NCI-H1417 treated with DMSO at 0.1 percent for 48 hours (cell line): ENCODE results near the gene ANGPTL2.

Experiments used
- DNase-seq: peaks from one replicate; lab custom pipeline; 2025; lab: John Stamatoyannopoulos, UW

Gene ANGPTL2

GRCh38 chr9:127075624-127076372 lies 46.6 kb downstream of the ANGPTL2 start:
- no peak for DNase-seq

DNA sequence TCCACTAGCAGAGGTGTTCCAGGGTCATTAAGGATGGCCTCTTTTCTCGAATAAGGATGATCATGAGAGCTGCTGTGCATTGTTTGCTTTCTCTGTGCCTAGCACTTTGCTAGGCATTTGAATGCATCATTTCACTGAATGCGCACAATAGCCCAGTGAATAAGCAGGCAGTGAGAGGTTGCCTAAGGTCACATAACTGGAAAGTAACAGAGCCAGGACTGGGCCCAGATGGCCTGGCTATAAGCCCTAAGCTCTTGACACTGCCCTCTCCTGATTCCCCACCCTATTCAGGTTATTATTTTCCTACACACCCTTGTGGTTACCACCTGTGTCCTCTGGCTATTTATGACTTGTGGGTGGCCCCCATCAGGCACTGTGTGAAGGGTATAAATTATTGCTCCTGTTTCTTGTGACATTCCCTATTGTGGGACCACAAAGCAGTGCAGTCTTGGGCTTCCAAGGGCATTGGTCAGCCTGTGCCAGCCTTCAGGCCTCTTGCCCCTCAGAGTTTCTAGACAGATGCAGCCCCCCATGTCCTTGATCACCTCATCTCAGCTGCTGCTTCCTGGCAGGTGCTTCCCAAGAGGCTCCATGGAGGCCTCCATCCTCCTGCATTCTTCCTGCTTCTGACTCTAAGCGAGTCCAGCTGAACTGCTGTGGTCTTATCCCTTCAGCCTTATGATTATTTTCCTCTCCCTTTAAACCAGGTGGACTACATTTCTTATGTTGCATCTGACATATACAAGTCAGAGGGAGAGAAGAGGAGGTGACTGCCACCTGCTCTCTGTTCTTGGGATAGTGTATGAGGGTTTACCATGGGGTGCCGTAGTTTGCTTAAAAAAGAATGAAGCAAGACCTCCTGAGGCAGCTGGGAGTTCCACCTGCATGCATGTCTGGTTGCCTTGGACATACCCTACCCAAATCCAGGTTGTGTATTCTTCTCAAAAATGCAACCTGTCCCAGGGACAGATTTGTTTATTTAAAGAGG lies 47.6 kb downstream of the ANGPTL2 start:
- DNase-seq: no peak

DNA sequence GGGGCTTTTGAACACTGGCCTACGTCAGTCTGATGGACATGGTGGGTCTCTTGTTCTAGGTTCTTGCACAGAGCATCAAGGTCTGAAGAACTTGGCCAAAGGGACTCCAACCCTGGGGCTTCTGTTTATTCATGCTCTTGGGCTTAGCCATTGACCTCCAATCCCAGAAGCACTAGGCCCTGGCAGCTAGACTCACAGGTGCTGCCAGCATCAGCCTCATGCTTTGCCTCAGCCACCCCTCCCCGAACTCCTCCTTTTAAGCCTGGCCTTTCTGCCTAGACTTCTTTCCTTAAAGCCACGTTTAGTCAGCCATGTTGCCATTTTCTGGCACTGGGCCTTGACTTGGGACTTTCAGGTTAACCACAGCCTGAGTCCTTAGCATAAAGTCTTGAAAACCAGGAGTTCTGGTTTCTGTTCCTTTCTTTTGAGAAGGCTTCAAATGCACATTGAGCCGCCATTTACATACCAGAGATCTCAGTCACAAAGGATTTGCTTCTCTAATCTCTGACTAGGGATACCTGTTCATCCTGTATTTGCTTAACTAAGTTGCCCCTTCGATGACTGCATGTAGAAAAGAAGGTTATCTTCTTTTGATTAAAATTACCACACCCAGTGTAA lies 54.7 kb downstream of the ANGPTL2 start:
- no peak for DNase-seq

DNA sequence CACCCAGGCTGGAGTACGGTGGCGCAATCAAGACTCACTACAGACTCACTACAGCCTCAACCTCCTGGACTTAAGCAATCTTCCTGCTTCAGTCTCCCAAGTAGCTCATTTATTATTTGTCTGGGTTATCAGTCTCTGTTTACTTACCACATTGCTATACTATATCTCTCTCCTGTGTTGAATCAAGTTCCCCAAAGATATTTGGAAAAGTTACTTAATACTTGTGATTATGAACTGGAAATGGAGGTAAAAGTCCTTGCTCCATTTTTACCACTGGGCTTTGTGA lies 55.6 kb downstream of the ANGPTL2 start:
- no peak for DNase-seq

DNA sequence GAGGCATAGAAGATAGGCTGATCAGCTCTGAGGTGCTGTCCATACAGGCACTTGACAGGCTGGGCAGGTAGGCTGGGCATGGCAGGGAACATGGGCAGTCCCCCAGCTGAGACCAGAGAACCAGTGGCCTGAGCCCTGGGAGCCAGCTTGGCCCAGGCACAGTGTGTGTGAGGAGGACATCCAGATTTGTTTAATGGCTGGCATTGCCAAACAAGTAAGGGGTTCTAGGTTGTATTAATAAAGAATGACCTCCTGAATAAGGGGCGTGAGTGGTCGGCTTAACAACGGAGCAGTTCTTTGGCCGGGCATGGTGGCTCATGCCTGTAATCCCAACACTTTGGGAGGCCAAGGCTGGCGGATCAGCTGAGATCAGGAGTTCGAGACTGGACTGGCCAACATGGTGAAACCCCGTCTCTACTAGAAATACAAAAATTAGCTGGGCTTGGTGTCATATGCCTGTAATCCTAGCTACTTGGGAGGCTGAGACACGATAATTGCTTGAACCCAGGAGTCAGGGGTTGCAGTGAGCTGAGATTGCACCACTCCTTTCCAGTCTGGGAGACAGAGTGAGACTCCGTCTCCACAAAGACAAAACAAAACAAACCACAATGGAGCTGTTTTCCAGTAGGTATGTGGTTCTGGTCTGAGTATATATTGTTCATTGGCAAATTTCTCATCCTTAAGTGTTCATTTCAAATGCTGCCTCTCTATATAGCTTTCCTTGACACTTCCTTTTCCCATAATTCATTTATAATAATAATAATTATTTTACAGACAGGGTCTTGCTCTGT lies 56.2 kb downstream of the ANGPTL2 start:
- no peak for DNase-seq

DNA sequence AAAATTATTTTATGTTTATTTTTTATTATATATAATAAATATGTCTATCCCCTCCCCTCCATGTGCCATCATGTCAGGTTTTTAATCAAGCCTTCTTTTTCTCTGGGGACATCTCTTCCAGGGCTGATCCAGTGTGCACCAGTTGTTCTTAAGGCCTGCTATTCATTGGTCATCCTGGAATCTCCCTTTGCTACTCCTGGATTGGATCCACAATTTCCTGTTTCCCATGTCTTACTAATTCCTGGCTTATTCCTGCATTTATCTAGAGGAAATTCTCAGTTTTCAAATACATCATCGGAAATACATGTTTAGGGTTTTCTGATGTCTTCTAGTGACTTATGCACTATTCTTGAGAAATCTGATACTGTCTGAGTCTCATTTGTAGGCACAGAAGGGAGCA lies 56.8 kb downstream of the ANGPTL2 start:
- no peak for DNase-seq

GRCh38 chr9:127064335-127064734 lies 58.1 kb downstream of the ANGPTL2 start:
- DNase-seq: no peak

DNA sequence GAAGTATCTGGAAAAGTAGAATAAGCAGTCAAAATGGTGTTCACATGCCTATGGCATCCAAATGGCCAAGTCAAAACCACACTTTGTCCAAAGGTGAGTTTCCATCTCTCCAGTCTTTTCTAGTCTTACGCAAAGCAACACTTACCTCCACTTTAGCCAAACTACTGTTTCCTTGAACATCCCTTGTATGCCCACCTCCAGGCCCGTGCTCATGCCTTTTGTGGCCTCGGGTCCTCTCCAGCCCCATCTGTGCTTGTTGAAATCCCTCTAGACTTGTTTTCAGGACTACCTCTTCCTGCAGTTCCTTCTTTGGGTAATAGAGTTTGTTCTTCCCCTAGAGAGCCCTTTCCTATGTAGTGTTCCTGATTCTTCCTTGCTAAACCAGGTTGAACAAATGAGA lies 61.0 kb downstream of the ANGPTL2 start:
- DNase-seq: no peak

DNA sequence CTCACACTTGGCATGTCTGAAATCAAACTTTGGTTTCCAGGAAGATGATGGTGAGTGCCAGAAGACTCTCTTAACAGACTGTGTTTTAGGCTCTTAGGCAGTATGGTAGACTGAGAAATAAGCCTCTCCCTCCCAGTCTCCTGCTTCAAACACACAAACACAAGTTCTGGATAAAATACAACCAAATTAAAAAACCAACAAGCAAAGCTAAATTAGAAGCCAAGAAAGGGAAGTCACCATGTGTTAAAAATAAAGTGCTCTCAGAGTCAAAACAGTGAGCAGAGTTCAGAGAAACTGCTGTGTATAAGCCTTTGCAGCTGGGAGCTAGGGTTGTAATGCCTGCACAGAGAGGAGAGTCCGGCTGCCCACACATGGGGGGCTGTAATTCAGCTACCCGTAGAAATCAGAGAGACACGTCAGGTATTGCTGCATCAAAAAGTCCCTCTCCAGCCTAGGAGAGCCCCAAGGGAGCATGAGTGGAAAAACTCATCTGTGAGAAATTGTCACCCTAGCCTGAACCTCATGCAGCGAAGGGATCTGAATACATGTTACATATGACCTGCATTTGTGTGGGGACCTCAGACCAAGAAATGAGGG lies 62.6 kb downstream of the ANGPTL2 start:
- no peak for DNase-seq

- no peak for DNase-seq
Observed at GRCh38 chr9:127059030-127059429, 63.4 kb downstream of the ANGPTL2 start.

GRCh38 chr9:127058645-127059021 lies 63.8 kb downstream of the ANGPTL2 start:
- DNase-seq: no peak

DNA sequence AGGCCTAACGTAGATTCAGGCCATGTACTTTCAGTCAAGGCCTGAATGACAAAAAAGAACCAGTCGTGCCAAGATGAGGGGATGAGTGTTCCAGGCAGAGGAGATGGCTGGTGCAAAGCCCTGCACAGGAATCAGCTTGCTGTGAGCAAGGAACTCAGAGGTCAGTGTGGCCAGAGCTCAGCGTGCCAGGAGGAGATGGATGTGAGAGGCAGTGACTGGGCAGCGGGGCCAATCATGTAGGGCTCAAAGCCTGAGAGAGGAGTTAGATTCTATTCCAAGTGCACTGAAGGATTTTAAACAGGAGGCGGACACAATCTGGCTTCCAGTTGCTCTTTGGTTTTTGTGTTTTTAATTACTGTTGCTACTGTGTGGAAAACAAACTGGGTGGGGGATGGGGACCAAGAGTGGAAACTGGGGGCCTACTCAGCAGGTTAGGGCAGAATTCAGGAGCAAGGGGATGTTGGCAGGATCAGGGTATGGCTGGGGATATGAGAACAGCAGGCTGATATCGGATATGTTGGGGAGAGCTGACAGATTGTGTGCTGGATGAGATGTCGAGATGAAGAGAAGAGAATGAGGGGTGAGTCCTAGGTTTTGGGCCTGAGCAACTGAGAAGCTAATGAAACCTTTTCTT lies 64.3 kb downstream of the ANGPTL2 start:
- no peak for DNase-seq

DNA sequence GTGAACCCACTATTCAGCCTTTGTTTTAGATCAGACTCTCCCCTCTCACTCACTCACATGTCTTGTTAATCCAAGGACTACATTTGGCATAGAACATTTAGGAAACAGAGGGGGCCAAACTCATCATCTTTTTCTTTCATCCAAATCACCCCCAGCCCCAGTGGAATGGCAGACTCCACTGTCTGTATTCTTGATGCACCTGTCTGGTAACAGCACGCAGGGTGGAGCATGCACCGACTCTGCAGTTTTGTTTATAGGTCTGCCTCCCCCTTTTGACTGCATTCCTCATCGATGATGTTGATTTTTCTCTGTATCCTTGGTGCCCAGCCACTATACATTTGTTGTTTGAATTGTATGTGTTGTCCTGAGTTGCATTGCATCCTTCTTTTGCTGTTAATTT lies 66.0 kb downstream of the ANGPTL2 start:
- DNase-seq: no peak

GRCh38 chr9:127055745-127056402 lies 66.6 kb downstream of the ANGPTL2 start:
- DNase-seq: no peak

- DNase-seq: no peak
Observed at GRCh38 chr9:127053960-127054359, 68.5 kb downstream of the ANGPTL2 start.

GRCh38 chr9:127053057-127053821 lies 69.2 kb downstream of the ANGPTL2 start:
- DNase-seq: no peak

GRCh38 chr9:127051881-127052595 lies 70.4 kb downstream of the ANGPTL2 start:
- DNase-seq: no peak

DNA sequence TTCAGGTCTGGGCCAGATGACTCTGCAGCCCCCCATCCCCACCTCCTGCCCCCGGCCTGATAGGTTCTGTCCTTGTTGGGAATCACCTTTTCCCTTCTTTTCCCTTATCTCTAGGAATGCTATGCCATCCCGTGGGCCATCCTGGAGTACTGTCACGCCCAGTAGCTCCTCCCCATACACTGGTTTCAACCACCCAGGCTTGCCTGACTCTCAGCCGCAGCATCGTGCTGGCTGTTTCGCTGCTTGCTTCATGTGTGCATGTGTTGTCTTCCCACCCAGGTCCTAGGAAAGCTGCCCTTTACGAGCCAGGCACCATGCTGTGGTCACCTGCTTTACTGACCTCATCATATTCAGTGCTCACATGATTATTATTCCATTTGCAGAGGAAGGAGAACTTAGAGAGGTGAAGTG lies 71.8 kb downstream of the ANGPTL2 start:
- DNase-seq: no peak

GRCh38 chr9:127050152-127050551 lies 72.3 kb downstream of the ANGPTL2 start:
- no peak for DNase-seq
